HepG2 (cell line): ENCODE results near the gene CYP2U1. TPM values are rescaled to one million over a fixed set of nuclear protein-coding genes. Genes with fewer than 3 reads are reported as not detected.

Experiments used
- AHDC1 ChIP-seq: sonication (generic); formaldehyde crosslinking; IDR thresholded peaks from 2 replicates; pipeline ENCODE4 v1.5.1; 2020; ENCODE audit warnings: mild to moderate bottlenecking, missing genetic modification reagents, borderline replicate concordance
- CHD2 ChIP-seq: IDR thresholded peaks from 2 replicates; pipeline ENCODE4 v1.6.1; 2011; ENCODE audit warnings: low read depth, low read length, improper control_type of control experiment
- GATAD2A ChIP-seq: IDR thresholded peaks from 2 replicates; pipeline ENCODE4 v1.6.1; 2016
- HNRNPL ChIP-seq: fragments of 200-400 bp; formaldehyde crosslinking; IDR thresholded peaks from 2 replicates; pipeline ENCODE4 v1.6.1; 2017; ENCODE audit warnings: mild to moderate bottlenecking, low read depth, low read length
- JUND ChIP-seq: sonication (generic); formaldehyde crosslinking; IDR thresholded peaks from 2 replicates; pipeline ENCODE4 v1.8.0; 2022; ENCODE audit warnings: mild to moderate bottlenecking, missing genetic modification reagents
- MTF1 ChIP-seq: sonication (generic); formaldehyde crosslinking; IDR thresholded peaks from 2 replicates; pipeline ENCODE4 v1.5.0; 2020; ENCODE audit warnings: missing genetic modification reagents
- MYC ChIP-seq: sonication (generic); formaldehyde crosslinking; IDR thresholded peaks from 2 replicates; pipeline ENCODE4 v1.9.0; 2021; ENCODE audit warnings: missing genetic modification reagents, borderline replicate concordance
- NCOR1 ChIP-seq: fragments of 200-600 bp; sonication (generic); IDR thresholded peaks from 2 replicates; pipeline ENCODE4 v1.7.0; 2017; ENCODE audit warnings: antibody characterized with exemption, low read length, borderline replicate concordance
- RBFOX2 ChIP-seq: fragments of 200-400 bp; formaldehyde crosslinking; IDR thresholded peaks from 2 replicates; pipeline ENCODE4 v1.6.1; 2017; ENCODE audit warnings: low read depth, mild to moderate bottlenecking, low read length
- SMAD3 ChIP-seq: sonication (generic); formaldehyde crosslinking; IDR thresholded peaks from 2 replicates; pipeline ENCODE4 v1.4.0; 2020; ENCODE audit warnings: missing genetic modification reagents
- SOX13 ChIP-seq, 3 experiments: fragments of 450-650 bp in 1 of 3; sonication (generic) in 1 of 3; formaldehyde crosslinking in 1 of 3; IDR thresholded peaks in 2 of 3; conservative IDR thresholded peaks in 1 of 3; 2 replicates each; pipeline versions ENCODE4 v1.5.0 to v1.6.1; 2016 to 2020; ENCODE audit warnings: antibody characterized with exemption in 1 of 3, mild to moderate bottlenecking in 1 of 3, missing compliant biosample characterization in 1 of 3, missing genetic modification reagents in 1 of 3, moderate library complexity in 1 of 3
- TBL1XR1 ChIP-seq: fragments of 150-350 bp; IDR thresholded peaks from 2 replicates; pipeline ENCODE4 v1.6.1; 2014; ENCODE audit warnings: borderline replicate concordance, low read length; ENCODE audit not compliant: partially characterized antibody
- THAP11 ChIP-seq: IDR thresholded peaks from 2 replicates; pipeline ENCODE4 v1.6.1; 2016; ENCODE audit warnings: missing biosample characterization, missing genetic modification reagents
- ZFP62 ChIP-seq: sonication (generic); formaldehyde crosslinking; IDR thresholded peaks from 2 replicates; pipeline ENCODE4 v1.4.0; 2020; ENCODE audit warnings: missing genetic modification reagents
- ZNF331 ChIP-seq: sonication (generic); formaldehyde crosslinking; IDR thresholded peaks from 2 replicates; pipeline ENCODE4 v1.4.0; 2020; ENCODE audit warnings: missing genetic modification reagents
- ZNF616 ChIP-seq: sonication (generic); formaldehyde crosslinking; IDR thresholded peaks from 2 replicates; pipeline ENCODE4 v1.5.0; 2020; ENCODE audit warnings: low read depth, mild to moderate bottlenecking, missing genetic modification reagents
- ZNF678 ChIP-seq: sonication (generic); formaldehyde crosslinking; IDR thresholded peaks from 2 replicates; pipeline ENCODE4 v1.4.0; 2020; ENCODE audit warnings: mild to moderate bottlenecking, missing genetic modification reagents
- ZNF792 ChIP-seq: IDR thresholded peaks from 2 replicates; pipeline ENCODE4 v1.6.1; 2016
- ZNF839 ChIP-seq: sonication (generic); formaldehyde crosslinking; IDR thresholded peaks from 2 replicates; pipeline ENCODE4 v1.4.0; 2020; ENCODE audit warnings: missing genetic modification reagents, mild to moderate bottlenecking, borderline replicate concordance
- ZSCAN20 ChIP-seq: sonication (generic); formaldehyde crosslinking; IDR thresholded peaks from 2 replicates; pipeline ENCODE4 v1.4.0; 2020; ENCODE audit warnings: missing genetic modification reagents, mild to moderate bottlenecking, borderline replicate concordance
- polyA plus RNA-seq, 8 experiments: library from polyadenylated mRNA; depleted of rRNA in 3 of 8; stranded (reverse) in 7 of 8; unstranded in 1 of 8; fragments of >200 nt; fragmentation: Illumina TruSeq in 4 of 8; extraction: Trizol in 4 of 8; gene quantifications; 2 replicates each; pipeline versions ENCODE4 v1.2.1 to v1.2.3, GENCODE V29; 2011 to 2016; ENCODE audit warnings: low read depth in 4 of 8, missing spikeins in 1 of 8, mixed read lengths in 1 of 8; ENCODE audit not compliant: insufficient read depth in 1 of 8
- total RNA-seq, 5 experiments: library from RNA; depleted of rRNA; stranded (reverse); fragments of >200 nt; fragmentation: Illumina TruSeq; extraction: Trizol; gene quantifications; 2 replicates each; pipeline ENCODE4 v1.2.3, GENCODE V29; 2016; ENCODE audit warnings: low read depth in 1 of 5
- TF ChIP-seq, protein P1 (sequence below): sonication (generic); formaldehyde crosslinking; IDR thresholded peaks from 2 replicates; pipeline ENCODE4 v1.5.0; 2020; ENCODE audit warnings: mild to moderate bottlenecking, missing genetic modification reagents
- TF ChIP-seq, protein P2 (sequence below): sonication (generic); formaldehyde crosslinking; IDR thresholded peaks from 2 replicates; pipeline ENCODE4 v1.4.0; 2020; ENCODE audit warnings: mild to moderate bottlenecking, low read depth, missing genetic modification reagents

Gene CYP2U1
- total and polyA plus RNA-seq, 2 of the 13 experiments (the other 11 are each of a cell fraction or from before 2014, with no cell fraction given): 1.4 to 3.4 TPM

- TF ChIP-seq AHDC1: no peak
- peak; percentile 63 for TF ChIP-seq GATAD2A (CRISPR knock-in tag)
- no peak for TF ChIP-seq SMAD3 (CRISPR knock-in tag)
- TF ChIP-seq ZNF678 (CRISPR knock-in tag): no peak
- no peak; the same call in 1 of the 2 replicates for TF ChIP-seq ZNF331
- no peak for TF ChIP-seq TBL1XR1
- TF ChIP-seq, protein P1, sequence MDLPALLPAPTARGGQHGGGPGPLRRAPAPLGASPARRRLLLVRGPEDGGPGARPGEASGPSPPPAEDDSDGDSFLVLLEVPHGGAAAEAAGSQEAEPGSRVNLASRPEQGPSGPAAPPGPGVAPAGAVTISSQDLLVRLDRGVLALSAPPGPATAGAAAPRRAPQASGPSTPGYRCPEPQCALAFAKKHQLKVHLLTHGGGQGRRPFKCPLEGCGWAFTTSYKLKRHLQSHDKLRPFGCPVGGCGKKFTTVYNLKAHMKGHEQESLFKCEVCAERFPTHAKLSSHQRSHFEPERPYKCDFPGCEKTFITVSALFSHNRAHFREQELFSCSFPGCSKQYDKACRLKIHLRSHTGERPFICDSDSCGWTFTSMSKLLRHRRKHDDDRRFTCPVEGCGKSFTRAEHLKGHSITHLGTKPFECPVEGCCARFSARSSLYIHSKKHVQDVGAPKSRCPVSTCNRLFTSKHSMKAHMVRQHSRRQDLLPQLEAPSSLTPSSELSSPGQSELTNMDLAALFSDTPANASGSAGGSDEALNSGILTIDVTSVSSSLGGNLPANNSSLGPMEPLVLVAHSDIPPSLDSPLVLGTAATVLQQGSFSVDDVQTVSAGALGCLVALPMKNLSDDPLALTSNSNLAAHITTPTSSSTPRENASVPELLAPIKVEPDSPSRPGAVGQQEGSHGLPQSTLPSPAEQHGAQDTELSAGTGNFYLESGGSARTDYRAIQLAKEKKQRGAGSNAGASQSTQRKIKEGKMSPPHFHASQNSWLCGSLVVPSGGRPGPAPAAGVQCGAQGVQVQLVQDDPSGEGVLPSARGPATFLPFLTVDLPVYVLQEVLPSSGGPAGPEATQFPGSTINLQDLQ (CRISPR knock-in tag): no peak
- TF ChIP-seq ZNF616 (CRISPR knock-in tag): no peak
- no peak; the same call in 1 of the 2 replicates for TF ChIP-seq THAP11 (CRISPR knock-in tag)
- TF ChIP-seq JUND (CRISPR knock-in tag): no peak
- TF ChIP-seq MTF1 (CRISPR knock-in tag): no peak
- no peak; the same call in 1 of the 2 replicates for TF ChIP-seq NCOR1
- no peak for TF ChIP-seq HNRNPL
- no peak for TF ChIP-seq SOX13 (IDR thresholded peaks at IDR 0.05)
- TF ChIP-seq SOX13 (CRISPR knock-in tag; conservative IDR thresholded peaks at IDR 0.05 in 1 of 2, IDR thresholded peaks at IDR 0.05 in 1 of 2): peak in 1 of 2 experiments; percentile 88; a peak in 2 of 4 replicates
- no peak for TF ChIP-seq ZNF839
- no peak for TF ChIP-seq ZSCAN20 (CRISPR knock-in tag)
- no peak for TF ChIP-seq ZNF792 (CRISPR knock-in tag)
- TF ChIP-seq ZFP62 (CRISPR knock-in tag): no peak
- TF ChIP-seq MYC (CRISPR knock-in tag): no peak
- TF ChIP-seq, protein P2, sequence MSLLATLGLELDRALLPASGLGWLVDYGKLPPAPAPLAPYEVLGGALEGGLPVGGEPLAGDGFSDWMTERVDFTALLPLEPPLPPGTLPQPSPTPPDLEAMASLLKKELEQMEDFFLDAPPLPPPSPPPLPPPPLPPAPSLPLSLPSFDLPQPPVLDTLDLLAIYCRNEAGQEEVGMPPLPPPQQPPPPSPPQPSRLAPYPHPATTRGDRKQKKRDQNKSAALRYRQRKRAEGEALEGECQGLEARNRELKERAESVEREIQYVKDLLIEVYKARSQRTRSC (CRISPR knock-in tag): no peak
- no peak for TF ChIP-seq CHD2
- no peak for TF ChIP-seq RBFOX2
Observed at GRCh38 chr4:107978716-107979451, 47.5 kb downstream of the CYP2U1 start (continued).
